ENCODE measurements around the gene ZNF497.

- no peak for TF ChIP-seq CTCF (IDR thresholded peaks at IDR 0.05)
- TF ChIP-seq POLR2A (IDR thresholded peaks at IDR 0.05), result no peak
- TF ChIP-seq POLR2AphosphoS5 (IDR thresholded peaks at IDR 0.05), result no peak
Measured at GRCh38 chr19:58350001-58350861, 12.3 kb downstream of the ZNF497 start.
